ENCODE data around the gene TMEM116.

DNA sequence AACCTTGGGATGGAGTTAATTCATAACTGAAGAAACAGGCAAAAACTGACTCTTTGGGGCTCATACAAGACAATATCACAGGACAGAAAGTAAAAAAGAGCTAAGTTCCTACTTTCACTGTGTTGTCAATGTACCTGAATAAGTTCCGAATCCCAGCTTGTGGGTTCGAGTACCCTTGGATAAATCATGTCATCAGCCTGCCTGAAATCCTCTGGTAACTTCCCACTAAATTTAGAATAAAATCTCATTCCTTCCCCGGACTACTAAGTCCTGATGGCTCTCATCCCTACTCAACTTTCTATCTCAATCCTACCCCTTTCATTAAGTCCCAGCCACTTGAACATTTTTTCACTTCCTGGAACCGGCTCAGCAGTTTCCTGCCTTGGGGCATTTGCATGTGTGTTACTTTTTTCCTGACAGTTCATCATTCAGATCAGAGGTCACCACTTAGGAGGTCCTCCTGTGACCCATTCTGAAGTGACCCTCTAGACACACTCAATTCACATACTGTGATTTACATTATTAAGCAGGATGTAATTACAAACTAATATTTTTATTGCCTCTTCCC, 12.9 kb upstream of the TMEM116 start:
- TF ChIP-seq STAT1 (conservative IDR thresholded peaks at IDR 0.05) (no peak), POLR2A (IDR thresholded peaks at IDR 0.05; ENCODE audit: low read depth, low read length) (no peak), SRF (IDR thresholded peaks at IDR 0.05; ENCODE audit: low read depth in 2 of 2, low read length in 2 of 2) (no peak), POLR2AphosphoS5 (IDR thresholded peaks at IDR 0.05; ENCODE audit: low read length) (no peak), RELA (IDR thresholded peaks at IDR 0.05; ENCODE audit: borderline replicate concordance, partially characterized antibody) (no peak), RUNX3 (IDR thresholded peaks at IDR 0.05; ENCODE audit: low read length) (no peak), EZH2 (IDR thresholded peaks at IDR 0.05; ENCODE audit: borderline replicate concordance, control insufficient read depth, low read depth, low read length) (no peak), EP300 (IDR thresholded peaks at IDR 0.05; ENCODE audit: borderline replicate concordance in 1 of 2, control insufficient read depth in 1 of 2, low read depth in 2 of 2, low read length in 2 of 2) (no peak), JUNB (IDR thresholded peaks at IDR 0.05) (no peak), TAF1 (IDR thresholded peaks at IDR 0.05; ENCODE audit: borderline replicate concordance, low read depth, low read length) (no peak)
- TF ChIP-seq, protein P1, sequence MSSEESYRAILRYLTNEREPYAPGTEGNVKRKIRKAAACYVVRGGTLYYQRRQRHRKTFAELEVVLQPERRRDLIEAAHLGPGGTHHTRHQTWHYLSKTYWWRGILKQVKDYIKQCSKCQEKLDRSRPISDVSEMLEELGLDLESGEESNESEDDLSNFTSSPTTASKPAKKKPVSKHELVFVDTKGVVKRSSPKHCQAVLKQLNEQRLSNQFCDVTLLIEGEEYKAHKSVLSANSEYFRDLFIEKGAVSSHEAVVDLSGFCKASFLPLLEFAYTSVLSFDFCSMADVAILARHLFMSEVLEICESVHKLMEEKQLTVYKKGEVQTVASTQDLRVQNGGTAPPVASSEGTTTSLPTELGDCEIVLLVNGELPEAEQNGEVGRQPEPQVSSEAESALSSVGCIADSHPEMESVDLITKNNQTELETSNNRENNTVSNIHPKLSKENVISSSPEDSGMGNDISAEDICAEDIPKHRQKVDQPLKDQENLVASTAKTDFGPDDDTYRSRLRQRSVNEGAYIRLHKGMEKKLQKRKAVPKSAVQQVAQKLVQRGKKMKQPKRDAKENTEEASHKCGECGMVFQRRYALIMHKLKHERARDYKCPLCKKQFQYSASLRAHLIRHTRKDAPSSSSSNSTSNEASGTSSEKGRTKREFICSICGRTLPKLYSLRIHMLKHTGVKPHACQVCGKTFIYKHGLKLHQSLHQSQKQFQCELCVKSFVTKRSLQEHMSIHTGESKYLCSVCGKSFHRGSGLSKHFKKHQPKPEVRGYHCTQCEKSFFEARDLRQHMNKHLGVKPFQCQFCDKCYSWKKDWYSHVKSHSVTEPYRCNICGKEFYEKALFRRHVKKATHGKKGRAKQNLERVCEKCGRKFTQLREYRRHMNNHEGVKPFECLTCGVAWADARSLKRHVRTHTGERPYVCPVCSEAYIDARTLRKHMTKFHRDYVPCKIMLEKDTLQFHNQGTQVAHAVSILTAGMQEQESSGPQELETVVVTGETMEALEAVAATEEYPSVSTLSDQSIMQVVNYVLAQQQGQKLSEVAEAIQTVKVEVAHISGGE (CRISPR knock-in tag; IDR thresholded peaks at IDR 0.05): no peak
- TF ChIP-seq, protein P2, sequence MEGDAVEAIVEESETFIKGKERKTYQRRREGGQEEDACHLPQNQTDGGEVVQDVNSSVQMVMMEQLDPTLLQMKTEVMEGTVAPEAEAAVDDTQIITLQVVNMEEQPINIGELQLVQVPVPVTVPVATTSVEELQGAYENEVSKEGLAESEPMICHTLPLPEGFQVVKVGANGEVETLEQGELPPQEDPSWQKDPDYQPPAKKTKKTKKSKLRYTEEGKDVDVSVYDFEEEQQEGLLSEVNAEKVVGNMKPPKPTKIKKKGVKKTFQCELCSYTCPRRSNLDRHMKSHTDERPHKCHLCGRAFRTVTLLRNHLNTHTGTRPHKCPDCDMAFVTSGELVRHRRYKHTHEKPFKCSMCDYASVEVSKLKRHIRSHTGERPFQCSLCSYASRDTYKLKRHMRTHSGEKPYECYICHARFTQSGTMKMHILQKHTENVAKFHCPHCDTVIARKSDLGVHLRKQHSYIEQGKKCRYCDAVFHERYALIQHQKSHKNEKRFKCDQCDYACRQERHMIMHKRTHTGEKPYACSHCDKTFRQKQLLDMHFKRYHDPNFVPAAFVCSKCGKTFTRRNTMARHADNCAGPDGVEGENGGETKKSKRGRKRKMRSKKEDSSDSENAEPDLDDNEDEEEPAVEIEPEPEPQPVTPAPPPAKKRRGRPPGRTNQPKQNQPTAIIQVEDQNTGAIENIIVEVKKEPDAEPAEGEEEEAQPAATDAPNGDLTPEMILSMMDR (IDR thresholded peaks at IDR 0.05 in 2 of 3, conservative IDR thresholded peaks at IDR 0.05 in 1 of 3; ENCODE audit: control insufficient read depth in 2 of 3, extremely low read depth in 1 of 3, insufficient read depth in 1 of 3, low read depth in 3 of 3, low read length in 3 of 3): no peak

Measured in GM12878 (cell line).